Activated naive CD4-positive, alpha-beta T cell (primary cell): Measurements from ENCODE around the gene INTS11.

Experiments used
- DNase-seq, 4 experiments: peaks; one replicate each; lab custom pipeline; 2025; lab: John Stamatoyannopoulos, UW

INTS11 gene

DNA sequence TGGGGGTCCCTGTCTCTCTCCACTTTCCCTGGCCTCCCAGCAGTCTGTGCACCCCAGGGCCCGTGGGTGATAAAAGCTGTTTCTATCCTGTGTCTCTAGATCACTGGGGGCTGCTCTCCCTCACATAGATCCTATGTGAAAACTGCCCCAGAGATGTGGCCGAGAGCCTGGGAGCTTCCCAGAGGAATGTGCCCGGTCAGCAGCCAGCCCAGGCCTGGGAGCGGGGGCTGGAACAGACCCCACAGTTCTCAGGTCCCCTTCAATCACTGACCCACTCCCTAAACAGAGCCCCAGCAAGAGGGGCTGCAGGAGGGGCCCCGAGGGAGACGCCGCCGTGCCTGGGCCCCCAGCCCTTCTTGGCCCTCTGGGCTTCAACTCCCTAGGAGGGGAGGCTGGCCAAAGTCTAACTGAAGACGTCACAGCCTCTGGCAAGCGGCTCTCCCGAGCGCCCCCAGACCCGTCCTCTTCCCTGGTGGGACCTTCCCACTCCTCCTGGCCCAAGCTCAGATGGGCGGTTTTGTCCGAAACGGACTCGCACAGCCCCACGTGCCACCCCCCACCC is 33.5 kb upstream of the INTS11 start:
- no peak for DNase-seq

DNA sequence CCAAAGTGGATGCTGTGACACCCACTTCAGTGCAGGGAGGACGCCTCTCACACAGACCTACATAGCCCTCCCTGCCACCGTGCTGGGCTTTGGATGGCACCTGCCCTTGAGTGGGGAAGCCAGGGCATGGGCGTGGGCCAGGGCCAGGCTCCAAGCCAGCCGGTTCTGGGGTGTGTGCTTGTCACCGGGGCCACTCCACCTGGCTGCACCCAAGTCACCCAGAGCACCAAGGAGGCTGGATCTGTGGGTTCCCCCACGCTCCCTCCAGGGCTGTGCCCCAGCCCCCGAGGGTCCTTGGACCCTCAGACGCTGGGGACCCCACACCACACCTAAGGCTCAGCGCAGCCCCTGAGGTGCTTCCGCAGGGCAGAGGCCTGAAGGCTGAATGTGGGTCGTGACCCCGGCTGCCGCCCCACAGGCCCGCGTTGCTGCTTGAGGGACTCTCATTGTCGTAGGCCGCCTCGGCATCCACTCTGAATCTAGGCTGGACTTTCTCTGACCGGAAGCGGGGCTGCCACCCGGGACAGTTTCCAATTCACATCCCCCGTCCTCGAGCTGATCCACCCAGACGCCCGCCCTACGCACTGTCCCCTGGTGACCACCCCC is 32.4 kb upstream of the INTS11 start:
- no peak for DNase-seq

DNA sequence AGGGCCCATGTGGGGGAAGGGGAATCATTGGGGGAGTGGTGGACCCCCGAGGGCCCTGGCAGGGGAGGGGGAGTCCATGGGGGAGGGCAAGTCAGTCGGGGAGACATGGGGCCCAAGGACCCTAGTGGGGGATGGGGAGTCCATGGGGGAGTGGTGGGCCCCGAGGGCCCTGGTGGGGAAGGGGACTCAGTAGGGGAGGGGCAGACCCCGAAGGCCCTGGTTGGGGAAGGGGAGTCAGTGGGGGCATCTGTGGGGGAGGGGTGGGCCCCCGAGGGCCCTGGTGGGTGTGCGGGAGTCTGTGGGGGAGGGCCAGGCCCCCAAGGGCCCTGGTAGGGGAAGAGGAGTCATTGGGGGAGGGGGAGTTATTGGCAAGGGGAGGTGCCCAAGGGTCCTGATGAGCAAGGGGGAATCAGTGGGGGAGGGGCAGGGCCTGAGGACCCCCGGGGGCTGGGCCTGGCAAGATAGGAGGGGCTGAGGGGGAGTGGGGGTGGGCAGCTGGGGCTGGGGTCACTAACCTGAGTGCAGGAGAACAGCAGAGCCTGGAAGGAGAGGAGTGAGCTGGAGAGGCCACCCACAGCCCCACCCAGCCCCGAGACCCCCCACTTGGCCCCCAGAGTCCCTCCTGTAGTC is 31.8 kb upstream of the INTS11 start:
- no peak for DNase-seq

DNA sequence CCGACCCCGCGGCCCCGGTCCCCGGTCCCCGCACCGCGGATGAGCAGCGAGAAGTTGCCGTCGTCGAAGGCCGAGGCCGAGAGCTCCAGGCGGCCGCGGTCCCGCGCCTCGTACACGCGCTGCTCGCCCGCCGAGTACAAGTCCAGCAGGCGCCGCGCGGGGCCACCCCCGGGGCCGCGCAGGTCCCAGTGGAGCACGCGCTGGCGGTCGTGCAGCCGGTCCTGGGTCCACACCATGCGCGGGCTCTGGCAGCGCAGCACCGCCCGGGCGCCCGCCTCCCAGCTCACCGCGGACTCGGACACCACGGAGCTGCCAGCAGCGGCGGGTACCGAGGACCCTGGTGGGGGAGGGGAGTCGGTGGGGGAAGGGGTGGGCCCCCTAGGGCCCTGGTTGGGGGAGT is 31.0 kb upstream of the INTS11 start:
- no peak for DNase-seq

DNA sequence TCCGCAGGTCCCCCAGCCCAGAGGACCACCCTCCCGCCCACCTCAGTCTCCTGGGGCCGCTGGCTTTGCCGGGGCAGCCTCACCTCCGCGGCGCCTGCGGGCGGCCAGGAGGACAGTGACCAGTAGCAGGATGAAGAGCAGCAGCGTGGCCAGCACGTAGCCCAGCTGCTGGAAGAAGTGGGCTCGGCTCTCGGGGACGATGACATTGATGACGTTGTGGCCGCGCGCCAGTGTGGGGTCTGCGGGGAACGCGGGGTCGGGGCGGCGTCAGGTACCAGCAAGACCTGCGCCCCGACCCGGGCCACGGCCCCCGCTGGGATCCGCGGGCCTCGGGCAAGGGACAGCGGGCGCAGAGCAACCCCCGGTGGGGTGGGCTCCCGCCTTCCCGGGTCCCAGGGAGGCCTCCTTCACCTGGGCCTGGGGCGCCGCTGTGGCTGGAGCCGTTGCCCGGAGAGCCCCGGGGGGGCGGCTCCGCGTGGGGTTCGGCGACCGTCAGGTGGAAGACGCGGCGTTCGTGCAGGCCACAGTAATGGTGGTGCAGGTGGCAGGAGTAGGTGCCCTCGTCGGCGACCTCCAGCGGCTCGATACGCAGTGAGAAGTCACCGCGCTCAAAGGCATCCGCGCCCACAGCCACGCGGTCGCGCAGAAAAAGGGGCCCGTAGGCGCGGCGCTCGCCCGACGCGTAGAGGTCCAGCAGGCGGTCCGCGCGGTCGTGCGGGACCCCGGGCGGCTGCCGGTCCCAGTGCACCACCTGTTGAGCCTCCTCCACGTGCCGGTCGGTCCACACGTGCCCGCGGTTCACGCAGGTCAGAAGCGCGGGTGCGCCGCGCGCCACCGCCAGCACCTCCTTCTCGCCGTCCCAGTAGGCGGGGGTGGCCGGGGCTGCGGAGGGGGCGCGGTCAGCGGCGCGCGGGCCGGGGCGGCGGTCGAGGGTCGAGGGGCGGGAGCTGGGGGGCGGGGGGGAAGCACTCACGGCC is 30.1 kb upstream of the INTS11 start:
- peak in 1 of 4 experiments; percentile 26 for DNase-seq

DNA sequence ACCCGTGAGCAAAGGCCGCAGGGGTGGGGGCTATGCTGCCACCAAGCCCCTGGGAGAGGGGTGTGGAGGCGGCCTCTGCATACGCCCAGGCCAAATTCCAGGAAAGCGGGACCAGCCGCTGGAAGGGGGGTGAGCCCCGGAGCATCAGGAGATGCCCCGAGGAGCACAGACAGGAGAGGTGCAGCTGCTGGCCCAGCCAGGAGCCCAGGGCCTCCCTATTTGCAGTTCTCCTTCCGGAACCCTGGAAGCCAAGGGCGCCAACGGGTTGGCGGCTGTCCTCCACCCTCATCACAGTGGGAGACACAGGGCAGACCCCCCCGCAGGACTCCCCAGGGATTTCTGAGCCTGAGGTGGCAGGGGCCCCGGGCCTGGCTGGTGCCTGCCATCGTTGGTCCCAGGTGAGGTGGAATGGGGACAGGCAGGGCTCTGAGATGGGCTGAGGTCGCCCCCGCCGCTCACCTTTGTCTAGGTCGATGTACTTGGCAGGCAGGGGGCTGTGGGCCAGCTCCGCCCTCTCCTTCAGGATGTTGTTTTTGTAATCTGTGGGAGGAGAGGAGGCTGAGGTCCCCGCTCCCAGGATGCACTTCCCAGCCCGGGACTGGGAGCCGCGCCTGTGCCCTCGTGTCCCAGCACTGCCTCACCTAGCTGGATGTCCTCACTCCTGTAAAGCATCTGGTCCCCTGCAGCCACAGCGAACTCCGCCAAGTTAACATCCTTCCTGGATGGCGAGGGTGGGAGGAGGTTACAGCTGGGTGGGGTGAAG is 29.1 kb upstream of the INTS11 start:
- no peak for DNase-seq

DNA sequence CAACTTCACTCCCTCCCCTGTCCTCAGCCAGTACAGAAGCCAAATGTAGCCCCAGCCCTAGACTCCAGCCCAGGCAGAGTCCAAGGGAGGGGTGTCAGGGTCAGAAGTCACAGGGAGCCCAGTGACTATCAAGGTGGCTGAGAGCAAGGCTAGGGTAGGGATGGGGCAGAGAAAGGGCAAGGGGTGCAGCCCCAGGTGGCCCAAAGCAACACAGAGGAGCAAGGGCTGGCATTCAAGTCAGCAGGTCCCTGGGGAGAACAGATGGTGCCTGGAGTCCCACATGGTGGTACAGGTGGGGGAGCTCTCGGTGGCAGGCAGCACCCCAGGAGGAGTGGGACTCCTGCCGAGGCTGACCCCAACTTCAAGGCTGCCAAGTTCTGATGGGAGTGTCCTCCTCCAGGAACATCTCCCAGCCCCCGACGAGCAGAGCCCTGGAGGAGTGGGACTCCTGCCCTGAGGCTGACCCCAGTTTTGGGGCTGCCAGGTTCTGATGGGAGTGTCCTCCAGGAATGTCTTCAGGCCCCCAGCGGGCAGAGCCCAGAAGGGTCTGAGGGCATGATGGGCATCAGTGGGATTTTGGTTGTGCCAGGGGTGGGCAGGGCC is 28.4 kb upstream of the INTS11 start:
- DNase-seq: no peak

DNA sequence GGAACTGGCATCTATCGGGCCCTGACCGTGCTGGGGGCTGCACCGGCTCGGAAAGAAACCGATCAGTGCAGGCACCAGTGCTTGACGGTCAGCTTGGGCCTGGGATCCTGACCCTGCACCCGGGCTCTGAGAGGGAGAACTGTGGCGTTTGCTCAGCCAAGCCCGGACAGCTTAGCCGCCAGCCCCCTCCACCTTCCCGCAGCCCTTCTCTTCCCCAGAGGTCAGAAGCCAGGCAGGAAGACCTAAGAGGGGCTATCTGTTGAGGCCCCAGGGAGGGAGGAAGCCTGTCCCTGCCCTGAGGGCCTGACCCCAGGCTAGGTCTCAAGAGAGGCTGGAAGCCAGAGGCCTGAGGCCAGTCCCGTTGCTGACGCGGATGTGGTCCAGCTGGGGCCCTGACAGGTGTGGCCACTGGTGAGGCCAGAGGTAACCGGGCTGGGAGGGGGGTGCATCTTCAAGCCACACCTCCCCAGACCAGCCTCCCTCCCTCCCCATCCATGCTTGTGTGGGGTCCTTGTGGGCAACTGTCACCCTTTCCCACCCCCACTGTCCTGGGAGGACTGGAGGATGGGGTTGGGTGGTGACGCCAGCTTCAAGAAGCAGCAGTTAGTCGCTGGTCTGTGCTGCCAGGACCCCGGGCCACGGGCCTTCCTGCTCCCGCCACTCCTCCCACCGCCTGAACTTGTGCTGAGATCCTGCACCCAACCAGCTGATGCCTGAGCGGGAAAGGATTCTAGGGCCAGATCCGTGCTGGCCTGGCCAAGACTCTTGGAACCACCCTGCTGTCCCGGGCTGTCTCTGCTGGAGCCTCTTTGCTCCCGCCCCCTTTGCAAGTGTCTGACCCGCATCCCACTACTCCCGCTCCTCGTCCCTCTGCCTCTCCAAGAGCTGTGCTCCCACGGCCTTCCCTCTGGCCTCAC is 27.3 kb upstream of the INTS11 start:
- no peak for DNase-seq

DNA sequence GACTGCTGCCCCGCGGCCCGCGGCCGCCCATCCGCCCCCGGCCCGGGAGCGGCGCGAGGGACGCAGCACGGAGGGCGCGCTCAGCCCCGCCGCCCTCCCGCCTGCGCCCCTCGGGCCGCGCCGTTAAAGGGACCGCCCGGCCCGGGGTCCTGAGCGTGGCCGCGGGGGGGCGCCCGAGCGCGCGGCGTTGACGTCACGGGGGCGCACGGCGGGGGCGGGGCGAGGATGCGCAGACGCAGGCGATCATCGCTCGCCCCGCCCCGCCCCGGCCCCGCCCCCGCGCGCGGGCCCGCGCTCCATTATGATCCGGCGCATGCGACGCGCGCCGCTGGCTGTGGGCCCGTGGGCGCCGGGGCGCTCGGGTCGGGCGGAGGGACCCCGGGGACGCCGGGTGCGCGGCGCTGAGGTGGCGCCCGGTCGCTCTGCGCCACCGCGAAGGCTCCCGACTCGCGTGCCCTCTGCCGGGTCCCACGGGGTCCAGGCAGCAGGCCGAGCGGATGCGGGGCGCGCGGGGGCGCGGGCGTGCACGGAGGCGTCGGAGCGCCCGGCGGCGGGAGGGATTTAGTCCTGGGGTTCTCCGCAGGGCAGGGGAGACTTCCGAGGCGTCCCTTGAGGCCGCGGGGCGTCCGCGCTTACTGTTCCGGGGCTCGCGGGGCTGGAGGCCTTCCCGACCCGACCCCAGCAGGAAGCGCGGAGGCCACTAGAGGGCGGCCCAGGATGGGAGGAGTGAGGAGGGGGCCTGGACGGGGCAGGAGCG is 25.0 kb upstream of the INTS11 start, which contains the start of gene DVL1:
TSS of gene DVL1 (minus strand) at position 163 of the 757 bp plus-strand sequence. CDS start 353 bp downstream, outside the sequence.
- peak; percentile 38 to 78 (median 57) for DNase-seq

DNA sequence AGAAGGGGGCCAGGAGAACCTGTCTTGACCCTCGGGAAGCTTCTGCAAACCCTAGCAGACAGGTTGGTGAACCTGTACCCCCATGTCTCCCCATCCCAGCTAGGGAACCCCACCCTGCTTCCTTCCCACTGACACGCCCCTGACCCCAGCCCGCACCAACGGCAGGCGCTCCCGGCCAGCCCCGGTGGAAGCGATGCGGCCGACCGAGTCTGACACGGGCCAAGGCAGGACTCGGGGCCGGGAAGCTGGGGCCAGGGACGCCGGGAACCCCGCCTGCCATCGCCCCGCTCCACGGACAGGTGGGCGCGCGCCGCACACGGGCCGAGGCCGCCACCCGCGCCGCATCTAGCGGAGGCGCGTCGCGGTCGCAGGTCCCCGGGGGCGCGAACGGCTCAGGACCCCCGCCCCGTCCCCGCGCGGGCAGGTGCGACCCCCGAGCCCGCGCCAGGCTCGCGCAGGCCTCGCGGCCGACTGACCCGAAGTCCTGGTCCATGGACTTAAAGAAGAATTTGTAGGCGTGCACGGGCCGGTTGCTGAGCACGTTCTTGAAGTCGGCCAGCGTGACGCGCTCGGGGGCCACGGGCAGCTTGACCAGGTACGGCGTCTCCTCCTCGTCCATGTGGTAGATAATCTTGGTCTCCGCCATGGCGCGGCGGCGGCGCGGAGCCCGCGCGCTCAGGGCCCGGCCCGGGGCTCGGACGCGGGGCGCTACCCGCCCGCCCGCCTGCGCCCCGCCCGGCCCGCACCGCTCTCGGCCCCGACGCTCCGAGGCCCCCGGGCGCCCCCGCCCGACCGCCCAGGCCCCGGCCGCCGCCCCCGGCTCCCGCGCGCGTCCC is 24.2 kb upstream of the INTS11 start:
- DNase-seq: no peak

DNA sequence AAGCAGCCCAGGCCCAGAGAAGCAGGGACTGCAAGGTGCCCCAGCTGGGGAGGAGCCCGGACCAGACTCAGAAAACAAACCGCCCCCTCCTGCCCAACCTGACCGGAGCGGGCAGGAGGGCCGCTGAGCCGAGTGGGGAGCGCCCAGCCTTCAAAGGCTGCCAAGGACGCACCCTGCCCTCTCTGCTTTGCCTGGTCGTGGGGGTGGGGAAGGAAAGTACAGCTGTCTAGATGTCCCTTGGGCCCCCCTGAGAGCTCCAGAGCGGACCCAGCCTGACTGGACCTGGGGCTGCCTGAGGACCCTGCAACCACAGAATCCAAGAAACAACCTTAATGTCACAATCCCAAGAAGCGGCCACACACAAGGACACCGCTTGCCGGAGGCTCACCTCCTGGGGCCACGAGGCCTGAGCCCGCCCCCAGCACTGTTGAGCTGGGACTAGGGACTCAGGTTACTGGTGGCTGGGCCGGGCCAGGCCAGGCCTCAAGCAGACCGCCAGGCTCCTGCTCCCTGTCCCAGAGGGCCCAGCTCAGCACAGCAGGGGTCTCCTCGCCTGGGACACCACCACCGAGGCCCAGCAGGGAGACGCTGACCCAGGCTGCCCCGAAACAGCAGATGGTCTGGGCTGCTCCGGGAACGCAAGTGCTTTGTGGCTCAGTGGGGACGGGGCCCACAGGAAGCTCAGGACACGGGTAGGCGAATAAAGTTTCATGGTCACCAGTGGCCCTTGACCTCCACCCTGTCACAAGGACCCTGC is 23.4 kb upstream of the INTS11 start:
- no peak for DNase-seq

DNA sequence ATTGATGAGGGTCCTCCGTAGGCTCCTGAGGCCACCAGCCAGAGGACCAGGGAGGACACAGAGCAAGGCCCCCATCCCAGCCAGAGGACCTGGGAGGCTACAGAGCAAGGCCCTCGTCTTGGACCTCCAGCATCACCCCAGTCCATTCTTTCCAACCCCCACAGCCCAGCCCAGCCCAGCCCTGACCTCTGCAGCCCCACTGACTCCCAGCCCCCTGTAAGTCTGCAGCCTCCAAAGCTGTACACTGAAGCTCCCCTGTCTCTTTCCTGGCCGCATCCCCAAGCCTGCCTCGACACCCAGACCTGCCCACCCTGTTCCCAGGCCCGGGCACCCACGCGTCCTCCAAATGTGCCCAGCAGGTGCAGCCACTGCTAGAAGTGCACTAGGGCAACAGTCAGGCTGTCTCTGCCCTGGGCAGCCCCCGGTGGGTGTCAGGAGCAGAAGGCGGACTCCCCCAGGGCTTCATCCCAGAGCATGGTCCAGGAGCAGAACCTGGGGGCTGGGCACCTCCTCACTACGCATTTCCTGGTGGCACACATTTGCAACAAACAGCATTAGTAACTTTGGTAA is 22.7 kb upstream of the INTS11 start:
- DNase-seq: no peak

DNA sequence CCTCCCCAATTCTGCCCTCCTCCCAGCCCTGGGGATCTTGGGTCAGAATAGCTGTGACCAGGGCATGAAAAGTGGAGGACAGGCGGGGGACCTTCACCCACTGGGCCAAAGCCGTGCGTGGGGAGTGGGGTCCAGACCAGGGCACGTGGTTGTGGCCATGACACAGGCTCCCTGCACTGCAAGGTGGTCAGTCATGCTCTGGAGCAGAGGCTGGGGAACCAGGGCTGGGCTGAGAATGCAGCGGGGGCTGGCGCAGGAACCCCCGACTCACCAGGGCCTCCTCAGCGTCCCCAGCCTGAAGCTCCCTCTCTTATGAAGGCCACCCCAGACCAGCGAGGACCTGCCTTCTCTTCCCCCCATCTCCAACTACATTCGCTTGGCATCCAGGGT is 22.0 kb upstream of the INTS11 start:
- no peak for DNase-seq

DNA sequence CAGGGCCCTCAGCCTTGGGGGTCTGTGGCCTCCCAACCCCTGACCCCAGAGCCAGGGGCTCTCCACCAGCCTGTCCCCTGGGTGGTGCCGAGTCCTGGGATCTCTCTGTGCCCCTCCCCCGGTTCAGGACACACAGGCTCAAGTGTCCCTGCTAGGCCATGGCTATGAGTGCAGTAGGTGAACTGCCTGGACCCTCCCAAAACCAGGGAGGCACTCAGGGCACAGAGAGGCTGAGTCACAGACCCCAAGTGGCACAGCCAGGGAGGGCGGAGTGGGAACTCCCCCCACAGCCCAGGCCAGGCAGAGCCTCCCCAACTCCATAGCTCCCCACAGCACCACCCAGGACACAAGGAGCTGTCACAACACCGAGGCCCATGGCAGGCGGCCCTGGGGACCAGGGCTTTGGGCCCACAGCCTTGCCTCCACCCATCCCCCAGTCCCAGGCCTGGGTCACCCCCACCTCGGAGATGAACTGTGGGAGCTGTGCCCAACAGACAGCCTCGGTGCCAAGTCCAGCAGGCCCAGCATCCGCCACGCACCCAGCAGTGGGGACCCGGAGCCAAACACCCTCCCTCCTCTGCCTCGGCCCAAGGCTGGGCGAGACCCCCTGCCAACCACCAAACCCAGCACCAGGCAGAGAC is 21.5 kb upstream of the INTS11 start:
- no peak for DNase-seq

DNA sequence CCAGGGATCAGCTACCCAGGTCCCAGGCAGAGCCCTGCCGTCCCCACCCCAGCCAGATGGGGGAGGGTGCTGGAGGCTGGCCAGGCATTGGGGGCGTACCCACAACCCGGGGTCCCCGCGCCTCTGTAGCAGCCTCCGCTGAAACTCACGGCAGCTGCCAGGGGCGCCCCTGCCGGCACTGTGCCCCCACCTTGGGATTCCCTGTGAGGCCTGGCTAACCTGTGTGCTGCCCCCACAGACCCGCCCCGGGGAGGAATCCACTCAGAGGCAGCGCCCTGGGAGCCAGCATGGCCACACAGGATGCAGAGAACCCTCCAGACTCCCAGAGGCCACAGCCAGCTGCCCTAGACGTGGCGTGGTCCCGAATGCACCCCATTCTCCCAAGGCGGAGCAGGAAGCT is 20.9 kb upstream of the INTS11 start:
- DNase-seq: no peak

DNA sequence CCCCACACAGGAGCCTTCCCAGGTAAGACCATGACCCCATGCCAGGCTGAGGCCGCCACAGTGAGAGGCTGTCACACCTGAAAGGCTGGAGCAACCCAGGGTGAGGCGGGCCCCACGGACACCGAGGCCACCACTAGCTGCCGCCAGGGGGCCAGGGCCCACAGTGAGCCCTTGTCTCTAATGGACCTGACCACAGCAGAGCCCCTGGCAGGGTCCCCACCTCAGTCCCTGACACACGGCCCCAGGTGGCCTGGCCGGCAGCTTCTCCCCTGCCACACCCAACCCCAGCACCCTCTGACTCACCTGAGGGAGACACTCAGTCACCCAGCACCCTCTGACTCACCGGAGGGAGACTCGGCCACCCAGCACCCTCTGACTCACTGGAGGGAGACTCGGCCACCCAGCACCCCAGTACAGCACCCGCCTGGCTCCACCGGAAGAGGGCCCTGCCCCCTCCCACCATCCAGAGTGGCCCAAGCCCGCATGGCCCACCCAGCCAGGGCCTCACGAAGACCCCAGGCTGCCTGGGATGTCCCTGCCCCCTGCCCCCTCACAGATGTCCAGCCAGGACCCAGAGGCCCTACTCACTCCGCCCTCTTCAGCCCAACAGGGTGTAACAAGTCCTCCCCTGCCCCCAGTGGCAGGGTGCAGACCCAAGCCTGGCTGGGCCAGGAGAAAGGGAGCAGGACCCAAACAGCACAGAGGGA is 20.3 kb upstream of the INTS11 start:
- no peak for DNase-seq
